Psoas muscle (tissue), 8 donors: ENCODE results near the gene IQGAP2. TPM values are rescaled to one million over a fixed set of nuclear protein-coding genes. Genes with fewer than 3 reads are reported as not detected.

ENCODE experiments used
- ATAC-seq, 4 donors: fragments of 200-7000 bp; cut with Tn5 transposase; one replicate each; pipeline ENCODE4 v1.9.1; 2020; ENCODE audit warnings: moderate library complexity in 3 of 4, mild to moderate bottlenecking in 2 of 4
- DNase-seq, 2 donors: peaks; one replicate each; pipeline ENCODE4 v3.0.0-alpha.2; 2020
- H3K27ac ChIP-seq: fragments of 200-600 bp; one replicate; pipeline ENCODE4 v1.8.0; 2022
- H3K27me3 ChIP-seq, 3 donors: fragments of 200-600 bp in 1 of 3; one replicate each; pipeline versions ENCODE4 v1.6.1 to v1.8.0; 2013 to 2022; ENCODE audit warnings: low read length in 2 of 3, mild to moderate bottlenecking in 2 of 3, moderate library complexity in 1 of 3; ENCODE audit not compliant: insufficient read depth in 3 of 3
- H3K36me3 ChIP-seq, 2 donors: fragments of 200-600 bp in 1 of 2; one replicate each; pipeline versions ENCODE4 v1.6.1 to v1.8.0; 2013 to 2022; ENCODE audit warnings: low read depth in 1 of 2, mild to moderate bottlenecking in 1 of 2, moderate library complexity in 1 of 2; ENCODE audit not compliant: insufficient read depth in 1 of 2
- H3K4me1 ChIP-seq: fragments of 200-600 bp; one replicate; pipeline ENCODE4 v1.8.0; 2022
- H3K4me3 ChIP-seq: fragments of 200-600 bp; one replicate; pipeline ENCODE4 v1.8.0; 2022; ENCODE audit warnings: mild to moderate bottlenecking
- H3K9me3 ChIP-seq: fragments of 200-600 bp; one replicate; pipeline ENCODE4 v1.8.0; 2022
- WGBS, 3 donors: extraction: QIAGEN DNeasy Blood & Tissue Kit; methylation state at CpG; one replicate each; pipeline versions ENCODE4 v1.1.6 to v1.1.7; 2013; 5-methylcytosine and 5-hydroxymethylcytosine counted together
- intact Hi-C, 2 donors: fragments of 100-400 bp; cut with DNase I; formaldehyde crosslinking; loops; one replicate each; pipeline versions ENCODE4 v1.11.0 to v1.14.2; 2022
- polyA plus RNA-seq, 3 donors: library from polyadenylated mRNA; stranded (reverse); fragments of 200-250 nt; gene quantifications; one replicate each; pipeline ENCODE4 v1.2.3, GENCODE V29; 2013
- total RNA-seq, 4 donors: library from RNA; stranded (reverse); fragmentation: NEBNext Ultra II Directional in 2 of 4; extraction: Animal tissue kit (Norgen Biotek cat#: 25700) in 2 of 4; gene quantifications; one replicate each; pipeline versions ENCODE4 v1.2.1 to v1.2.4, GENCODE V29; 2021 to 2023
- TF ChIP-seq, protein P1 (sequence below): fragments of 200-600 bp; IDR thresholded peaks from one replicate; pipeline ENCODE4 v1.8.0; 2022; ENCODE audit warnings: antibody characterized with exemption
- donor health status: healthy with polysubstance abuse.
- donor health status: DM: no; HTN: no; CAD: no; lungs with moderate emphysema.
- donor health status: Bipolar disorder and iron deficiency.
- donor health status: healthy.
- donor health status: DM: yes; HTN: yes; CAD: no.
- donor health status: DM: no; HTN: no; CAD: no.
- donor health status: DM: no; HTN: no; CAD: no.
- donor health status: DM: yes; HTN: yes; CAD: no.

The IQGAP2 gene
- total and polyA plus RNA-seq, 7 donors: 0.52 to 4.3 (median 1.4) TPM

DNA sequence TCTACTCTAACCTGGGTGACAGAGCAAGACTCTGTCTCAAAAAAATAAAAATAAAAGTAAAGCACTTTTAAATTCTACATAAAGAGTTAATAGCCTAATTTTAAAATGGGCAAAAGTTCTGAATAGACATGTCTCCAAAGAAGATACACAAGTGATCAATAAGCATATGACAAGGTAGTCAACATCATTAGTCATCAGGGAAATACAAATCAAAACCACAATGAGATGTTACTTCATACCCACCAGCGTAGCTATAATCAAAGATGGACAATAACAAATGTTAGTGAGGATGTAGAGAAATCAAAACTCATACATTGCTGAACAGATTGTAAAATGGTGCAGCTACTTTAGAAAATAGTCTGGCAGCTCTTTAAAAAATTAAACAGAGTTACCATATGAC lies 64.1 kb downstream of the IQGAP2 start:
- intact Hi-C loops: no loop called here
- TF ChIP-seq, protein P1, sequence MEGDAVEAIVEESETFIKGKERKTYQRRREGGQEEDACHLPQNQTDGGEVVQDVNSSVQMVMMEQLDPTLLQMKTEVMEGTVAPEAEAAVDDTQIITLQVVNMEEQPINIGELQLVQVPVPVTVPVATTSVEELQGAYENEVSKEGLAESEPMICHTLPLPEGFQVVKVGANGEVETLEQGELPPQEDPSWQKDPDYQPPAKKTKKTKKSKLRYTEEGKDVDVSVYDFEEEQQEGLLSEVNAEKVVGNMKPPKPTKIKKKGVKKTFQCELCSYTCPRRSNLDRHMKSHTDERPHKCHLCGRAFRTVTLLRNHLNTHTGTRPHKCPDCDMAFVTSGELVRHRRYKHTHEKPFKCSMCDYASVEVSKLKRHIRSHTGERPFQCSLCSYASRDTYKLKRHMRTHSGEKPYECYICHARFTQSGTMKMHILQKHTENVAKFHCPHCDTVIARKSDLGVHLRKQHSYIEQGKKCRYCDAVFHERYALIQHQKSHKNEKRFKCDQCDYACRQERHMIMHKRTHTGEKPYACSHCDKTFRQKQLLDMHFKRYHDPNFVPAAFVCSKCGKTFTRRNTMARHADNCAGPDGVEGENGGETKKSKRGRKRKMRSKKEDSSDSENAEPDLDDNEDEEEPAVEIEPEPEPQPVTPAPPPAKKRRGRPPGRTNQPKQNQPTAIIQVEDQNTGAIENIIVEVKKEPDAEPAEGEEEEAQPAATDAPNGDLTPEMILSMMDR: no peak
- H3K4me3 ChIP-seq: no peak overlapping the region
- no peaks in the 10 kb centered on the region for H3K36me3 ChIP-seq
- no peaks in the 10 kb centered on the region for H3K4me1 ChIP-seq
- ATAC-seq: no peak
- no peaks in the 10 kb centered on the region for H3K27me3 ChIP-seq
- no peak overlapping the region for H3K27ac ChIP-seq
- H3K9me3 ChIP-seq: no peaks in the 10 kb centered on the region
- 78 to 91% (median 79%) methylated on average over 1 of the region's 1 CpG for WGBS, 3 donors
- no peak for DNase-seq

GRCh38 chr5:76468635-76469425 lies 65.7 kb downstream of the IQGAP2 start:
- TF ChIP-seq, protein P1: no peak
- no peak for DNase-seq

GRCh38 chr5:76469656-76470290 lies 66.7 kb downstream of the IQGAP2 start:
- Histone ChIP-seq H3K27me3 (no peaks in the 10 kb centered on the region), H3K36me3 (no peaks in the 10 kb centered on the region), H3K4me3 (no peak overlapping the region), H3K27ac (no peak overlapping the region), H3K9me3 (no peaks in the 10 kb centered on the region), H3K4me1 (no peaks in the 10 kb centered on the region)
- DNase-seq (no peak), ATAC-seq (no peak)
- intact Hi-C loops: no loop called here
- TF ChIP-seq, protein P1: no peak
- WGBS, 3 donors: 87 to 90% (median 89%) methylated on average over 3 of the region's 3 CpGs

More at GRCh38 chr5:76468635-76469425, 65.7 kb downstream of the IQGAP2 start:
- H3K4me1 ChIP-seq: no peaks in the 10 kb centered on the region
- no peak overlapping the region for H3K27ac ChIP-seq
- no peaks in the 10 kb centered on the region for H3K27me3 ChIP-seq
- H3K4me3 ChIP-seq: no peak overlapping the region
- ATAC-seq: no peak
- 89 to 90% (median 90%) methylated on average over 12 of the region's 12 CpGs for WGBS, 3 donors
- intact Hi-C loops: no loop called here
- H3K36me3 ChIP-seq: no peaks in the 10 kb centered on the region
- no peaks in the 10 kb centered on the region for H3K9me3 ChIP-seq

- TF ChIP-seq, protein P1: no peak
- no peaks in the 10 kb centered on the region for H3K4me1 ChIP-seq
- H3K4me3 ChIP-seq: no peak overlapping the region
- H3K9me3 ChIP-seq: no peaks in the 10 kb centered on the region
- DNase-seq: no peak
- 47 to 59% (median 48%) methylated on average over 3 of the region's 3 CpGs for WGBS, 3 donors
- H3K36me3 ChIP-seq: no peaks in the 10 kb centered on the region
- no peak for ATAC-seq
- no peaks in the 10 kb centered on the region for H3K27me3 ChIP-seq
- H3K27ac ChIP-seq: no peak overlapping the region
- intact Hi-C loops: no loop called here
Measured at GRCh38 chr5:76470976-76471375, 67.9 kb downstream of the IQGAP2 start.
